Measurements from ENCODE around the gene PSRC1. TPM values are rescaled to one million over a fixed set of nuclear protein-coding genes. Genes with fewer than 3 reads are reported as not detected.

Gene PSRC1
- total RNA-seq = 13.7 TPM

GRCh38 chr1:109282952-109283747 is at the start of gene PSRC1:
Gene PSRC1, minus strand, starts transcription at chr1:109283145.

GRCh38 chr1:109306832-109307273 is 23.9 kb upstream of the PSRC1 start, which contains the start of gene MYBPHL:
Gene MYBPHL, minus strand, starts transcription at chr1:109307011. Its CDS starts 20 bp downstream, at chr1:109306991.

GRCh38 chr1:109248797-109249629 is 33.9 kb downstream of the PSRC1 start, which contains the start of gene CELSR2:
Gene CELSR2, plus strand, starts transcription at chr1:109249539. Its CDS starts 541 bp downstream, at chr1:109250080.

Other genes starting within 250 kb of the PSRC1 start
- gene WDR47, start 241.0 kb downstream of the PSRC1 start, total RNA-seq = 46.0 TPM
- gene TAF13, start 207.1 kb downstream of the PSRC1 start, total RNA-seq = 46.1 TPM
- 38.5 TPM for gene TMEM167B, start 192.4 kb downstream of the PSRC1 start, total RNA-seq
- gene ELAPOR1, start 169.0 kb downstream of the PSRC1 start, total RNA-seq = 7.4 TPM
- 142 TPM for gene SARS1, start 69.2 kb downstream of the PSRC1 start, total RNA-seq
- 35.2 TPM for gene CELSR2, start 33.6 kb downstream of the PSRC1 start, total RNA-seq
- gene MYBPHL, start 23.9 kb upstream of the PSRC1 start, total RNA-seq = 0.55 TPM
- 46.4 TPM for gene SORT1, start 114.8 kb upstream of the PSRC1 start, total RNA-seq
- 23.9 TPM for gene PSMA5, start 143.3 kb upstream of the PSRC1 start, total RNA-seq
- gene SYPL2, start 183.4 kb upstream of the PSRC1 start, total RNA-seq = 5.3 TPM
- 9.6 TPM for gene ATXN7L2, start 200.8 kb upstream of the PSRC1 start, total RNA-seq
- gene CYB561D1, start 210.9 kb upstream of the PSRC1 start, total RNA-seq = 5.6 TPM
- gene AMIGO1, start 226.6 kb upstream of the PSRC1 start, total RNA-seq = 13.3 TPM